Keratinocyte (primary cell): ENCODE measurements around the gene ST6GALNAC5. TPM values are rescaled to one million over a fixed set of nuclear protein-coding genes. Genes with fewer than 3 reads are reported as not detected.
A peak's percentile ranks its signal among the peaks of the same experiment; 100 is the strongest.

Experiments used
- DNase-seq: peaks from one replicate; pipeline ENCODE4 v3.0.0-alpha.2; 2011; ENCODE audit warnings: low read depth, missing footprints, low spot score
- FAIRE-seq: peaks from 2 replicates; lab custom pipeline; 2011; peaks lifted over from hg19 to GRCh38; lab: Jason Lieb, UNC
- H2AFZ ChIP-seq: 2 replicates; pipeline ENCODE4 v1.6.0; 2012; ENCODE audit warnings: low read length, control low read depth, inconsistent platforms; ENCODE audit not compliant: control insufficient read depth
- H3K27ac ChIP-seq: 2 replicates; pipeline ENCODE4 v1.5.1; 2011; ENCODE audit warnings: low read length; ENCODE audit not compliant: control insufficient read depth, insufficient read depth
- H3K27me3 ChIP-seq: 3 replicates; pipeline ENCODE4 v1.6.0; 2011; ENCODE audit warnings: low read length; ENCODE audit not compliant: control insufficient read depth, insufficient read depth; ENCODE audit errors: extremely low read depth
- H3K36me3 ChIP-seq, 2 experiments: 2 replicates in 1 of 2; 3 replicates in 1 of 2; pipeline ENCODE4 v1.5.1; 2011; ENCODE audit warnings: low read length in 2 of 2, mild to moderate bottlenecking in 1 of 2; ENCODE audit not compliant: control insufficient read depth in 2 of 2, insufficient read depth in 2 of 2; ENCODE audit errors: extremely low read depth in 1 of 2
- H3K4me1 ChIP-seq: 3 replicates; pipeline ENCODE4 v1.5.1; 2011; ENCODE audit warnings: low read length; ENCODE audit not compliant: control insufficient read depth, insufficient read depth; ENCODE audit errors: extremely low read depth
- H3K4me2 ChIP-seq: 3 replicates; pipeline ENCODE4 v1.6.0; 2011; ENCODE audit warnings: low read depth, low read length; ENCODE audit not compliant: control insufficient read depth, insufficient read depth; ENCODE audit errors: extremely low read depth
- H3K4me3 ChIP-seq, 3 experiments: fragments of 200-600 bp in 1 of 3; sonication (generic) in 1 of 3; 2 replicates in 2 of 3; 3 replicates in 1 of 3; pipeline ENCODE4 v1.5.1; 2011 to 2016; ENCODE audit warnings: low read length in 3 of 3, mild to moderate bottlenecking in 3 of 3, control low read depth in 2 of 3, inconsistent platforms in 1 of 3, low read depth in 1 of 3, mixed read lengths in 1 of 3, mixed run types in 1 of 3, moderate library complexity in 1 of 3; ENCODE audit not compliant: control insufficient read depth in 2 of 3, insufficient read depth in 2 of 3; ENCODE audit errors: extremely low read depth in 1 of 3
- H3K79me2 ChIP-seq: 2 replicates; pipeline ENCODE4 v1.6.0; 2012; ENCODE audit warnings: low read length; ENCODE audit not compliant: control insufficient read depth, insufficient read depth
- H3K9ac ChIP-seq: 3 replicates; pipeline ENCODE4 v1.6.0; 2011; ENCODE audit warnings: low read length; ENCODE audit not compliant: control insufficient read depth, insufficient read depth; ENCODE audit errors: extremely low read depth
- H3K9me1 ChIP-seq: 3 replicates; pipeline ENCODE4 v1.6.0; 2011; ENCODE audit warnings: low read length; ENCODE audit not compliant: control insufficient read depth, insufficient read depth; ENCODE audit errors: extremely low read depth
- H3K9me3 ChIP-seq: 2 replicates; pipeline ENCODE4 v1.5.1; 2012; ENCODE audit warnings: low read depth, low read length; ENCODE audit not compliant: control insufficient read depth
- H4K20me1 ChIP-seq: 3 replicates; pipeline ENCODE4 v1.6.0; 2011; ENCODE audit warnings: low read length; ENCODE audit not compliant: control insufficient read depth, insufficient read depth; ENCODE audit errors: extremely low read depth
- CTCF ChIP-seq, 3 experiments: IDR thresholded peaks in 1 of 3; conservative IDR thresholded peaks in 1 of 3; optimal IDR thresholded peaks in 1 of 3; 2 replicates in 2 of 3; 3 replicates in 1 of 3; pipeline versions ENCODE3 to v1.5.1; 2011; ENCODE audit warnings: low read length in 3 of 3, mild to moderate bottlenecking in 3 of 3, moderate library complexity in 2 of 3, control low read depth in 1 of 3, inconsistent platforms in 1 of 3; ENCODE audit not compliant: insufficient read depth in 2 of 3; ENCODE audit errors: extremely low read depth in 1 of 3
- EZH2 ChIP-seq: IDR thresholded peaks from one replicate; pipeline ENCODE4 v1.6.1; 2012; ENCODE audit warnings: inconsistent platforms, mild to moderate bottlenecking, low read length, moderate library complexity
- dilution Hi-C: fragments of 300-500 bp; cut with MboI; formaldehyde crosslinking; loops from one replicate; pipeline ENCODE4 v1.7.0; 2020; ENCODE audit warnings: low sequenced_read_pairs; ENCODE audit not compliant: extremely low pct_ligation_motif_present
- polyA plus RNA-seq, 5 experiments: library from polyadenylated mRNA; depleted of rRNA in 3 of 5; stranded (reverse) in 3 of 5; stranded (forward) in 1 of 5; unstranded in 1 of 5; fragments of >200 nt; gene quantifications; 1 replicate in 1 of 5; 2 replicates in 3 of 5; 3 replicates in 1 of 5; pipeline versions ENCODE4 v1.2.1 to v1.2.3, GENCODE V29; 2011 to 2012; ENCODE audit warnings: missing spikeins in 2 of 5, low read depth in 1 of 5, low replicate concordance in 1 of 5

Gene ST6GALNAC5
- polyA plus RNA-seq, 1 donor (not counting 4 experiments of a cell fraction or from before 2014, with no cell fraction given), result 12.8 TPM

GRCh38 chr1:77030401-77031105 is 163.3 kb downstream of the ST6GALNAC5 start:
- Histone ChIP-seq H2AFZ (no peak overlapping the region), H3K9me1 (no peaks in the 10 kb centered on the region), H3K9me3 (no peaks in the 10 kb centered on the region), H3K4me2 (no peak overlapping the region), H3K79me2 (no peaks in the 10 kb centered on the region), H3K4me3 (no peak overlapping the region), H3K27me3 (no peaks in the 10 kb centered on the region), H3K9ac (no peak overlapping the region), H3K36me3 (no peaks in the 10 kb centered on the region), H4K20me1 (no peaks in the 10 kb centered on the region), H3K4me1 (no peaks in the 10 kb centered on the region), H3K27ac (no peak overlapping the region)
- dilution Hi-C loops, result no loop called here
- DNase-seq (no peak), FAIRE-seq (no peak)
- TF ChIP-seq CTCF (optimal IDR thresholded peaks at IDR 0.05 in 1 of 3, IDR thresholded peaks at IDR 0.05 in 1 of 3, conservative IDR thresholded peaks at IDR 0.05 in 1 of 3; ENCODE audit: extremely low read depth in 1 of 3, insufficient read depth in 2 of 3, low read length in 3 of 3) (no peak), EZH2 (no peak)

GRCh38 chr1:77031106-77031662 is 163.9 kb downstream of the ST6GALNAC5 start:
- peak; percentile 18 to 48 (median 42) for TF ChIP-seq CTCF (optimal IDR thresholded peaks at IDR 0.05 in 1 of 3, IDR thresholded peaks at IDR 0.05 in 1 of 3, conservative IDR thresholded peaks at IDR 0.05 in 1 of 3; ENCODE audit: extremely low read depth in 1 of 3, insufficient read depth in 2 of 3, low read length in 3 of 3)
- no peak for TF ChIP-seq EZH2
- H3K79me2 ChIP-seq, result no peaks in the 10 kb centered on the region
- DNase-seq, result no peak

More at GRCh38 chr1:77031106-77031662, 163.9 kb downstream of the ST6GALNAC5 start:
- Histone ChIP-seq H3K9ac (no peak overlapping the region), H3K4me3 (no peak overlapping the region), H4K20me1 (no peaks in the 10 kb centered on the region), H3K4me2 (no peak overlapping the region), H3K4me1 (no peaks in the 10 kb centered on the region), H2AFZ (no peak overlapping the region), H3K27me3 (no peaks in the 10 kb centered on the region), H3K36me3 (no peaks in the 10 kb centered on the region), H3K27ac (no peak overlapping the region), H3K9me1 (no peaks in the 10 kb centered on the region), H3K9me3 (no peaks in the 10 kb centered on the region)
- peak; percentile 49 for FAIRE-seq
- dilution Hi-C loops, result no loop called here
